Fibroblast of upper back skin (primary cell): Measurements from ENCODE around the gene TRMU.

ENCODE experiments used
- DNase-seq: peaks from one replicate; pipeline ENCODE4 v3.0.0-alpha.2; 2013

TRMU gene

DNA sequence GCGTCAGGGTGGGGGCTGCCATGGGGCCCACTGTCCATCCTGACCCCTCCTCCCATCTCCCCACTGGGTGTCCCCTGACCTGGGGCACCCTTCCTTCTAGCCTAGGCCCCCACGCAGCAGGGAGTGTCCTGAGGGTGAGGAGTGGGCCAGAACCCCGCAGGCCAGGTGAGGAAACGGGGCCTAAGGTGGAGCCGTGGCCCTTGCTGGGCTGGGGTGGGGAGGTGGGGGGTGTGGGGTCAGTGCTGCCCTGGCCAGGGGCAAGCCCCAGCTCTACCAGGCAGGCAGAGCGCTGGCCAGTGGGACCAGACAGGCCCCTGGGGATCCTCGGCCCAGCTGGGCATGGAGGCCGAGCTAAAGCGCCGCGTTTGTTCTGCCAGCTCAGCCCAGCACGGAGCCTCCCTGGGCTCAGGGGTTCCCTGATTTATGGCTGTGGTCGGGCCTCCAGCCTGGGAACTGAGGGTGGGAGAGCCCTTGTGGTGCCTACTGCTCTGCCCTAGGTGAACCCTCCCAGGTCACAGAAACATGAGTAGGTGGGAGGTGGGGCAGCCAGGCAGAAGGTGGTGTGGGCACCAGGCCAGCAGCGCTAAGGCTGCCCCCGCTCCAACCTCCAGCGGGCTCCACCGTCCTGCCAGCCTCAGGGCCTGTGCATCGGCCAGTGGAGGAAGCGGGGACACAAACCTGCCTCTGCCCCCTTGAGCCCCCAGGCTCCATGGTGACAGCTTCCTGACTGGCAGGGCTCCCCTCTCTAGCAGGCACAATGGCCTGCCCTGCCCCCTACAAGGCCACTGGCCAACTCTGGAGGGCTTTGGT, 22.4 kb downstream of the TRMU start:
- DNase-seq: no peak

DNA sequence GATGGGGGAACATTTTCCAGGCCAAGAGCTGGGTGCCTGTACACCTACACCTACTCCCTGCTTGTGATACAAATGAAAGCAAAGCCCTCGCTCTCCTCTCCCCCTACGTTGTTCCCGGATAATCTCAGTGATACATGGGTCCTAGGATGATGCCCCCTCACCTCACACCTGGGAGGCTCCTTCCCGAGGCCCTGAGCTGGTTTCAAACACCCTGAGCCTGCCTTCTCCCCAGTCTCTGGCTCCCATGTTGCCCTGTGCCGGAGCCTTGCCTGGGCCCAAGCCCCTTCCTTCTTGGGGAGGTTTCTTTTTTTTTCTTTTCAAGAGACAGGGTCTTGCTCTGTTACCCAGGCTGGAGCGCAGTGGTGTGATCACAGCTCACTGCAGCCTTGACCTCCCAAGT, 23.3 kb downstream of the TRMU start:
- DNase-seq: no peak

DNA sequence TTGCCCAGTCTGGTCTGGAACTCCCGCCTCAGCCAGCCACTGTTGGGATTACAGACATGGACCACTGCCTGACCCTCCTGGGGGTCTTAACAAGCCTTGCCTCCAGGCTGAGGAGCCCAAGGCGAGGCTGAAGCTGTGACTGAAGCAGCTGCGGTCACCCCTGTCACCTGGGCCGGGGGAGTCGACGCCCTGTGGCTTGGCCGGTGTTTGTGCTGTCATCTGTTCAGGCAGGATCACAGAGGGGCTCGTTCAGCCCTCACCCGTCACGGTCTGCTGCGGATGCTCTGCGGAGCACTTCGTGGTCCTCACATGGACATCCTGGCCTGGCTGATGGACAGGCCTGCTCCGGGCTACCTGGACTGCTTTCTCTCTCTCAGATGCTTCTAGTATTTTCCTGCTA, 23.8 kb downstream of the TRMU start:
- DNase-seq: no peak

DNA sequence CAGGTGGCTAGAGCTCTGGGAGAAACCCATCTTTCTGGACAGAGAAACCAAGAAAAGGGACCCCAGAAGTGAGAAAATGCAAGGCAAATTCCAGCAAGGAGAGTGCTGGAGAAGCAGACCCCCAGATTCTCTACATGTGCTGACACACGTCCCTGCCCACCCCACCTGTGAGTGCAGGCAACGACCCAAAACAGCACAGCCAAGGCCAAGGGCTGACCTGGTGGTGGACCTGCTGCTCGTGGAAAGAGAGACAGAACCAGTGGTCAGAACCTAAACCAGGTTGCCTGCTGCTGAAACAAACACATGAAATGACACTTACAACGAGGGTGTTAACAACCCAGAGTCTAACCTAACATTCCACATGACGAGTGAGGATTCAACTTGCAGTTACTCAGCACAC, 24.6 kb downstream of the TRMU start:
- DNase-seq: no peak

DNA sequence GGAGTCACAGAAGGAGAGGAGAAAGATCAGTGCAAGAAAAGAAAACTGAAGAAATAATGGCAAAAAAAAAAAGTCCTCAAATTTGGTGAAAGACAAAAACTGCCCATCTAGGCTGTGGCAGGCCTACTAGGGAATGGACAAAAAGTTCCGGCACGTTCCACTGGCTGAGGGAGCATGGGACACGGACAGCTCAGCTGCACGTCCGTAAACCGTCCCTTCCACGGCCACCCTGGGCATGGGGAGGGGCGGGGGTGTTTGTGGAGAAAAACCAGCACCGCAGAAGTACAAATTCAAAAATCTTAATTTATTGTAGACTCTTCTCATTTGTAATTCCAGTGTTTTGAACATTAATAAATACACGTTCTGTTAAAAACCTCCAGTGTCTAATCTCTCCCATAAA, 25.4 kb downstream of the TRMU start:
- DNase-seq: no peak

DNA sequence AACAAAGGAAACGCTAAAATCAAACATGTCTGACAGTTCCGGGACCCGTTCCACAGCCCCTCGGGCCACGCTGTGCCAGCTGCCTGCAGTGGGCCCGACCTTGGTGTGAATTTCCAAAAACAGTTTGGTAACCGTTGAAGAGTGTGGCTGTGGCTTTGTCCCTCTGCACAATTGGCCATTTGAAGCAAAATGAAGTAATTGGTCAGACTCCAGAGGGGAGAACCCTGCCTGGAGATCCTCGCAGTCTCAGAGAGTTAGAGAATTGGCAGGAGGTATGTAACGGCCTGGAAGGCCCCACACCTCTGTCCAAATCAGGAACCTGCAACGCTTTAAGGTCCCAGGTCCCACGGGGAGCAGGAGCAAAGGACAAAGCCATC, 26.3 kb downstream of the TRMU start:
- no peak for DNase-seq

DNA sequence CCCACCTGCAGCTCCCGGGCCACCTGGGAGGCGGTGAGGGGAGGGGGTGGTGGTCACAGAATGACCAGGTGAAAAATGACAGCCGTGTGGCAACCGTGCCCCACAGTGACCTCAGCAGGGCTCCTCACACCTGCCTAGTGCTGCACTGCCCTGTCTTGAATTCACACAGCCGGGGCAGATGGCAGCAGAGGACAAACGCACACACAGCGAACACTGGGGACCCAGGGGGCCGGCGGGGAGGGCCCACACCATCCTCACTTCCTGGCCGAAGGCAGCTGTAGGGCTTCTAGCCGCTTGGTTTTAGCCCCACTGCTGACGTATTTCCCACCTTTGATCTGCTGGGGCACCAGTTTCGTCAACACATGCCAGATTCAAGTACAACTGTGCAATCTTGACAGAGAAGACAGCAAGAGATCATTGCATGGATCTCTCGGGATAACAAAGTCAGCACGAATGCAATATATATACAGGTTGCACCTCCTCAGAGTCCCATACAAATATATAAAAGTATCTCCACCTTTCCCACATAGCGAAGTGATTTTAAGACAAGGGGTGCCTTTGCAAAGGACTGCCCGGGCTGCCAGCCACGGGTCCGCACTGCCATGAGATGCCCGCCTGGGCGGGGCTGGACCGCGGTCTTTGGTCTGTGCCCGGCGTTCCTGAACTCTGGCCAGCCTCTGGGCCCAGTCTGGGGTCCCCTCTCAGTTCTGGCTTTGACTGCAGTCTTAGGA, 26.9 kb downstream of the TRMU start:
- DNase-seq: no peak

DNA sequence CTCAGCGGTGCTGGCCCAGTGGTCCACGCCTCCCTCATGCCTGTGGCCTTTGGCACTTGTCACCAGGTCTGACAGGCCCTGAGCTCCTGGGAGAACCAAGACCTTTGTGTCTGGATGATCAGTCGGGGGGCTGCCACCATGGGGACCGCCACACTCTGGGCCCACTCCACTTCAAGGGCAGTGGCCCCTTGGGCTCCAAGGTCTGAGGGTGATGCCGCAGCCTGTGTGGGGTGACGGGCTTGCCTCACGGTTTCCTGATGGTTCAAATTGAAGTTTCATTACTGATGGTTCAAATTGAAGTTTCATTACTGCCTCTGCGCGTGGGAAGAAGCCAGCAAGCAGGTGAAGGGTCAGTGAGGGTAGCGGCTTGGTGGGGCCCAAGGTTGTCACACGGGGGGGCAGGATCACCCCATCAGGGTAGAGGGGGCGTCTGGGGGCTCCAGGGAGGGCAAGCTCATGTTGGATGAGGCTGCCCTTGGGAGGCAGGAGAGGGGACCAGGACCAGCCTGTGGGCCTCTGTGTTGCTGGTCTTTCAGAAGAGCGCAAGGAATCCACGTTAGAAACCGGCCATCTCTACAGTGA, 27.5 kb downstream of the TRMU start:
- DNase-seq: no peak

DNA sequence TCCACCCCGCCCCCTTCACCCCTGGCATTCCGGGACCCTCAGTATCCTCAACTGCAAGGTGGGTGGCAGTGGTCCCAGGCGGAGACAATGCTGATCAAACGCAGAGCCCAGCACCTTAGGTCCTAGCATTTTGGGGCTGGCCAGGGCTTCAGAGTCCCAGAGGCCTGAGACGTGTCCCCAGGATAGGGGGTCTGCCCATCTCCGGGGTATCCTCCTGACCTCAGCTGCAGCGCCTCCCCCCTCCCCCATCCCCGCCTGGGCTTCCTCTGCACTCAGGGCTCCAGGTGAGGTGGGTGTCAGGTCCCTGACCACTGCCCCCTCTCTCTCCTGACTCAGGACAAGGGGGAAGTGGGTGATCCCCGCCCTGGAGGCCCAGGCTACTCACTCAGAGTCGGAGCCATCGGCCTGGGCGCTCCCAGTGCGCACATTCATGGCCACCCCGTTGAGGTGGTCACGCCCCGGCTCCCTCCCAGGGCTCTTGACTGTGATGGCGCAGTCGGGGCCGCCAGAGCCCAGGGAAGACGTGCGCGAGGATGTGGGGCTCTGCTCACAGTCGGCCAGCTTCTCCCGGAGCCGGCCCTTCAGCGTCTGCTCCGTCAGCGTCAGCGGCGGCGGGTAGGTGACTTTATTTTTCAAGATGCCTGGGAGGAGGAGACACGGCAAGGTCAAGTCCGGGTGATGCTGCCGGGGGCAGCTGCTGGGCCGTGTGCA, 28.3 kb downstream of the TRMU start:
- no peak for DNase-seq

DNA sequence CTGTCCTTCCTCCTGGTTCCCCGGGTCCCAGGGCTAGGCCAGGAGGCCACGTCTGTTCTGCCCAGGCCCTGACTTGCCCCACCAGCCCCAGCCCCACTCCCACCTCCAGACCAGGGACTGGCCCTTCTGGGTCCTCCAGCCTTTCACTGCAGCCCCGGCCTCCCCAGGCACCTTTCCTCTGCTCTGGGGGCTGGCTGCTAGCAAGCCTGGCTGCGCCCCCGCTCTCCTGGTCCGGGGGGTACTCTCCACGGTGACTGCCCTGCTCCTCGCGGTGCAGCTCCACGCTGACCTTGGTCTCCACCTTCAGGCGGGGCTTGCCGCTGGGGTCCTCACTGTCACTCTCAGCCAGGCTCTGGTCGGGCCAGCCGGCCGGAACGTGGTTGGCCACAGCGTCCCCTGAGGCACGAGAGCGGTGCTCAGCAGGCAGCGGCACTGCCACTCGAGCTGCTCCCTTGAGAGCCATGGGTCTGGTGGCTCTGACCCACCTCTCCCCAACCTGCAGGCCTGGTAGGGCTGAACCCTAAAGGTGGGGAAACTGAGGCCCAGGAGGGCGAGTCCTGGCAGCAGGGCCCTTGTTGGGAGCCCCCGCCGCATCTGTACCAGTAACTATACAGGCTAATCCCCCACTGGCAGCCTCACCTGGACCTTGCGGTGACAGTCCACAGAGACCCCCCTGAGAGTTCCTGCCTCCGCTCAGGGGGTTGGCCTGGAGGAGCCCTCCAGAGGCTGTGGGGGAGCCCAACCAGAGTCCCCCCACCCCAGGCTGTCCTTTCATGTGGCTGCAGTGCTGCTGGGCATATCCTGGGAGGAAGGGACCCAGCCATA, 29.0 kb downstream of the TRMU start:
- DNase-seq: no peak

DNA sequence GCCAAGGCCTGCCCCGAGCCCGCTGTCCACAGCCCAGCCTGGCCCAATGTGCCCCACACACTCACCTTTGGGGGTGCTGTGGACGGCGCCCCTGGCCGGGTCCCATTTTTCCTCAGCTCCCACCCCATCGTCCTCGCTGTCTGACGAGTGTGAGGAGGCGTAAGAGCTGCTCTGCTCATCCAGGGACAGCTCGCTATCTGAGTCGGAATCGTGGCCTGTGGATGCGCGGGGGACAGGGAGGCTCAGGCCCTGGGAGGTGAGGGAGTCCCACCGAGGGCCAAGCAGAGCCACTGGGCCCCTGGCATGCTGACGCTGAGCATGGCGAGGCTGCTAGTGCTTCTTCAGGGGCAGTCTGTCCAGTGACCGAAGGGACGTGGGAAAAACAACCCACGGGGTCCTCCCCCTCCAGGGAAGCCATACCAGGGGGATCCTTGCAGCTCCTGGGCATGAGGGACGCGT, 29.7 kb downstream of the TRMU start:
- DNase-seq: no peak

DNA sequence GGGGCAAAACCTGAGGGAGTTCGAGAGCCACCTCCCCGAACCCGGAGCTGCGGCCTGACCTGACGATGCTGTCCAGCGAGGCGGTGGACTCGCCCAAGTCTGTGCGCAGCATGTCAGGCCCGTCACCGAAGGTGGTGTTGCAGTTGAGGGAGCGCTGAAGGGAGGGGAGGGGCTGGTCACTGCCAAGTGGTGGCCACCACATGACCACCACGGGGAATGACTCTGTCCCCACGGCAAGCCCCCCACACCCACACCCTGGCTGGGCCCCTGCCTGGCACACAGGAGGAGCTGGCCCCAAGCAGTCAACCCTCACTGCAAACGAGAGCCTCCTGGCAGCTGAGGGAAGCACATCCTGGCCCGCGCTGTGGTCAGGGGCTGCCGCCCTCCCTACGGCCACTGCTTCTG, 30.8 kb downstream of the TRMU start:
- no peak for DNase-seq

DNA sequence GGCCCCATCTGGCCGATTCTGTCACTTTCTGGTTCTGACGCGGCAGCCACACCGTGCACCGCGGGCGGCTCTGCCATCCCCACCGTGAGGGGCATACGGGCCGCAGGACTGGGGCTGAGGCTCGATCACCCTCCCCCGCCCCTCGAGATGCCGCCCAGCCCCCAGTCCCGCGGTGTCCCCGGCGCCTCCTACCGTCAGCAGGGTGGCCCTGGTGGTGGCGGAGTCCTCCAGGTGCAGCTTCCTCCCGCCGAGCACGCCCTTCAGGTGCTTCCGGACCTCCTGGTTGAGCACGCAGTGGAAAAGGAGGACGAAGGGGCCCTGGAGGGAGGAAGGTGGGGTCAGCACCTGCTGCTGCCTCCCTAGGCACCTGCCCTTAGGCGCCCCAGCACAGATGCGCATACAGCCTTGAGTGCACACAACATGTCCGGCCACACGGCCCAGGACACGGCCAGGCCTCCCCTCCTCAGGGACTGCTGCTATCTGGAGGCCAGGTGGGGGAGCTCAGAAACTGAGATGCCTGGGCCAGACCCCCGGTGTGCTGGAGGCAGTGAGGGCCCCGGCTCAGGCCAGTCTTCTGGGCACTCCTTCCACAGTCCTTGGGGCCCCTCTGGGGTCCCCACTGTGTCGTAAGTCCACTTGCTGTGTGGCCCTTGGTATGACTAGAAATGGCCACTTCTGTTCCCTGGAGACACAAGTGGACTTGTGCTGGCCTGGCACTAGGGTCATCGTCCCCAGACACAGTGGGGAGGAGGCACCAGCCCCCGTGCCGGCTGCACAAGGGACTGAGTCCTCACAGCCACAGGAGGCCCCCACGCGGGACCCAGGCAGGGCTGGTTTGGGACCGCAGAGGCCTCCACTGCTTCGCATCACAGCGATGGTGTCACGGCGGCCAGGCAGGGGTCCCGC, 31.5 kb downstream of the TRMU start:
- no peak for DNase-seq

DNA sequence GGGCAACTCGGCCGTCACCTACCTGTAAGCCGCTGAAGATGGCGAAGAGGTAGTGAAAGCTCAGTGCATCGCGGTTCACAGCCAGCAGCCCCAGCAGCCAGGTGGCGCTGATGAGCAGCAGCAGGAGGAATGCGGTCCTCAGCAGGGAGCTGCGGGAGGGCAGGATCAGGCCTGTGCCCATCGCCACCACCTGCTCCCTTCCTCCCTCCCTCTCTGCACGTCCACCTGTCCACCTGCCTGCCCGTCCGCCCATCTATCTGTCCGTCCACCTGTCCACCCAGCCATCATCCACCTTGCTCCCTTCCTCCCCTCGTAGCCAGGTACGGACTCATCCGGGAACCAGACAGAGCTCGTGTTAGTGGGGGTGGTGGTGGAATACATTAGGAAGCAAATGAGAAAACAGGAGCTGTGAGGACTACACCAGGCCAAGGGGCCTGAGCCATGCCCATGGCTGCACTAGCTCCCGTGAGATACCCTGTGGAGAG, 32.2 kb downstream of the TRMU start:
- peak; percentile 30 for DNase-seq

DNA sequence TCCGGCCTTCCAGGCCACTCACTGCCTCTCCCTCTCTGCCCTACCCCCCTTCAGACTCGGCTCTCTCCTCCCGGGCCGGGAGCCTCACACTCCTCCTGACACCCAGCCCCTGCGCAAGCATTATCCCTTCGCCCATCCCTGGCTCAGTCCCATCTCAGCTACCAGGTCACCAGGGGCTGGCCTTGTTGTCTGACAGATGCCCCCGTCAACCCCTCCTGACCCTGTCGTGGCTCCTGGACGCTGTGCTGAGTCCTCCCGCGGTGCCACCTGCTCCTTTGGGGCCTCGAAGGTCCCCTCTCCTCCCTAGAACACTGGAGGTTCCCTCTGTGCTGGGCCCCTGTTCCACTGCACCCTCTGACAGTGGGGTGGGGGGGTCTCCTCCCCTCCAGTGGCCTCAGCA, 32.9 kb downstream of the TRMU start:
- no peak for DNase-seq

DNA sequence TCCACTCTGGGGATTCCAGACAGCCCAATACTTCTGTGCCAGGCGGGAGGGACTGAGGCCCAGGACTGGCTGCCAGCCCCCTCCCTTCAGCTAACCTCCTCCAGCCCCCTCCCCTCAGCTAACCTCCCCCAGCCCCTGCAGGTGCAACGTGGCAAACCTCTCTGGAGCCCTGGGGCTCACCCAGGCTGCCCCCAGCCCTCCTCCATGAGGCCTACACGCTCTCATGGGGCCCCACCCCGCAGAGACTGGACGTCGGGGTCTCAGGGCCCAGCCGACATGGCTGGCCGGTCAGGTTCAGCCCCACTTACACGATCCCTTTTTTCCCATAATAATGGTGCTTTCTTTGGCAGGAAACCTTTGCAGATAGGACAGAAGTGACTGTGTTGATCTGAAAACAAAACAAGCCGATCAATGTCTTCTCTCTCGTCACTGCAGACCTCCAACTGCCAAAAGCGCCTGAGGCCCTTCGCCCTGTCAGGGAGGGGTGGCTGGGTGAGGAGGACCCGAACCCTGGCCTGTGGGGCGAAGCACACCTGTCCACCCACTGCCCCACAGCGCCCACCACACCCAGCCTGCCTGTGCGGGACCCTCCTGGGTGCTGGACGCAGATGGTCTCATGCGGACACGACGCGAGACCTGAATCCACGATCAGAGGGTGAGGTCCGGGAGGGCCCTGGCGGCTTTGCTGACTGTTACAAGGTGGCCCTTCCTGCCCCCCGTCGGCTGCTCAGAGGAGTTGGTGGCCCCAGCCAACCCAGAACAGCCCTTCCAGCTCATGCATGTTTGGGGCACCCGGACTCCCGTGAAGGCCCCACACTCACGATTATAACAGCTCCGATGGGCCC, 33.6 kb downstream of the TRMU start:
- DNase-seq: no peak

DNA sequence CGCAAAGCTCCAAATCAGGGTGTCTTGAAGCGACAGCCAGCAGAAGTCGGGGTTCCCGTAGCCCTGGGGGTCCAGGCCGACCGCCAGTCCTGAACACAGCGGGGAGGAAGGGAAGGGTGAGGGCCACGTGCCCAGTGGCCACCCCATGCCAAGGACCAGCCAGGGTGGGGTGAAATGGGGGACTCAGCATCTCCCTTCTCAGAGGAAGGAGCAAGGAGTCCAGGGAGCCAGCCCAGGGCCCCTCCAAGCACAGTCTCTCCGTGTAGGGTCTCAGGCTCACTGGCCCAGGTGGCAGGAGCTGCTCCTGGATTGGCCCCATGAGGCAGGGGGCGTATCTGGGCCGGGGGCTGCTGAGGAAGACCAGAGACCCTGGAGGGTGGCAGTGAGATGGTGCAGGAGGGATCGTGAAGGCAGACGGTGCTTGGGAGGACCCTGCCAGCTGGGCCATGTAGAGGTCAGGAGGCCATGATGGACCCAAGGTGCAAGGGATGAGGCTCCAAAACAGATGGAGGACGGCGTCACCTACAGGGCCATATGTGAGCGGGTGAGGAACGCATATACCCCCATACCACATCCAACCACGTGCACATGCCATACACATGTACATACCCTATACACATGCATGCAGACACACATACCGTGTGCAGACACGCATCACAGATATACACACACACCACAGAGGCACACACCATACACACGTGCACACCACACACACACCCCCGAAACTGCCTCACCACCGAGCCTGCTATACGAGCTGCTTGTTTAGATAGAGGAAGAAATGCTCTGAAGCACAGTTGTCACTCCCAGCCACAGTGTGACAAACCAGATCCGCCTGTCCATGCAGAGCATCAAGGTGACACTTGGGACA, 34.4 kb downstream of the TRMU start:
- DNase-seq: no peak

DNA sequence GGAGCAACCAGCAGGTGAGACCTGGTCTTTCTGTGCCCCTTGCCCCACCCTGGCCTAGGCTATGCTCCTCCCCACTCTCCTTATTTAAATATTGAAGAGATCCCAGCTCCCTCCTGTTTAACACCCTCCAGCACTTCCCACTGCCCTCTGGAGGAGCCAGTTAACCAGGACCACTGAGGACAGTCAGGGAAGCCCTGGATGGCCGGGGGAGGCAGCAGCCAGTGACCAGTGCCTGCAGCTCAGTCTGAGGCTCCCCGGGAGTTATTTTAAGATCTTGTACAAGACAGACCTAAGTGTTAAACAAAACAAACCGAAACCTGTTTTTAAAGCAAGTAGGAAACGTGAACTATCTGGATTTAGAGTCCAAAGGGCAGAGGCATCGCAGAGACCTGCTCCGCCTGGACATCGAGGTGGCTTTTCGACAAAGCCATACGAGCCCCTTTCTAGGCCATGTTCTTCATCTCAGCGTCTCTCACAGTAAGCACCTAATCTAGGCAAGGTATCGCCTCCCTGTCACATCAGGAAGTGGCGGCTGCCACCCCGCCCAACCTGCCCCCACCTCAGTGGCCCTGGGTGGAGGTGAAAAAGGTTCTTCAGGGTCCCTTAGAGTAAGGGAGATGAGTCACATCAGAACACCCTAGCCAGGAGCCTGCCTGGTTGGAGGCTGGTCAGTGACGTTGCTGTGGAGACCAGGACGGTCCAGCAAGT, 35.2 kb downstream of the TRMU start:
- DNase-seq: no peak
